Stimulated activated CD8-positive, alpha-beta memory T cell treated with anti-CD3 and anti-CD28 coated beads, Interleukin-4, amount 100 ng/mL, for 4 hours (primary cell): Measurements from ENCODE around the gene EHMT2.
"Not testable (repeated sequence)": the region's sequence is repeated elsewhere in the genome, so short reads cannot be mapped to it uniquely, and the experiment has no call there.

Experiments
- DNase-seq, 2 donors: peaks; one replicate each; pipeline ENCODE4 v3.0.0-alpha.2; 2020; ENCODE audit warnings: low read depth in 2 of 2, low spot score in 1 of 2

The EHMT2 gene

GRCh38 chr6:31839779-31840126, 57.7 kb downstream of the EHMT2 start:
- DNase-seq: not testable (repeated sequence)

- DNase-seq: no peak
These were observed 58.5 kb downstream of the EHMT2 start for GRCh38 chr6:31838968-31839367.

DNA sequence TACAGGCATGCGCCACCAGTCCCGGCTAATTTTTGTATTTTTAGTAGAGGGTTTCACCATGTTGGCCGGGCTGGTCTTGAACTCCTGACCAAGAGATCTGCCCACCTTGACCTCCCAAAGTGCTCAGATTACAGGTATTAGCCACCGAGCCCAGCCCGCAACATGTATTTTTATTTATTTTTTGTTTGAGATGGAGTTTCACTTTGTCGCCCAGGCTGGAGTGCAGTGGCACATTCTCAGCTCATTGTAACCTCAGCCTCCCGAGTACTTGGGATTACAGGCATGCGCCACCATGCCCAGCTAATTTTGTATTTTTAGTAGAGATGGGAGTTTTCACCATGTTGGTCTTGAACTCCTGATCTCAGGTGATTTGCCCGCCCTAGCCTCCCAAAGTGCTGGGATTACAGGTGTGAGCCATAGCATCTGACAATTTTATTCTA, 59.4 kb downstream of the EHMT2 start:
- not testable (repeated sequence) for DNase-seq

- DNase-seq: no peak
These were observed 60.0 kb downstream of the EHMT2 start for GRCh38 chr6:31837369-31838113.

- DNase-seq: no peak
These were observed 60.8 kb downstream of the EHMT2 start for GRCh38 chr6:31836474-31837368.

DNA sequence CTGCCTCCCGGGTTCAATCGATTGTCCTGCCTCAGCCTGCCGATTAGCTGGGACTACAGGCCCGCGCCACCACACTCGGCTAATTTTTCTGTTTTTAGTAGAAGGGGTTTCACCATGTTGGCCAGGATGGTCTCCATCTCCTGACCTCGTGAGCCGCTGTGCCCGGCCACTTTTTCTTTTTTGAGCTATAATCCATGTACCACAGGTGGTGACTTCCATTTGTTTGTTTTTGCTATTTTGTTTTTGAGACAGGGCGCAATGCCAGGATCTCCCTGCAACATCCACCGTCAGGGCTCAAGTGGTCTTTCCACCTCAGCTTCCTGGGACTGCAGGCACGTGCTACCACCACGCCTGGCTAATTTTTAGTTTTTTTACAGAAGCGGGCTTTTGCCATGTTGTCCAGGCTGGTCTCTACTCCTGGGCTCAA, 61.4 kb downstream of the EHMT2 start:
- DNase-seq: no peak

- peak; percentile 50 to 65 for DNase-seq
These were observed 62.9 kb downstream of the EHMT2 start for GRCh38 chr6:31834367-31835250.

DNA sequence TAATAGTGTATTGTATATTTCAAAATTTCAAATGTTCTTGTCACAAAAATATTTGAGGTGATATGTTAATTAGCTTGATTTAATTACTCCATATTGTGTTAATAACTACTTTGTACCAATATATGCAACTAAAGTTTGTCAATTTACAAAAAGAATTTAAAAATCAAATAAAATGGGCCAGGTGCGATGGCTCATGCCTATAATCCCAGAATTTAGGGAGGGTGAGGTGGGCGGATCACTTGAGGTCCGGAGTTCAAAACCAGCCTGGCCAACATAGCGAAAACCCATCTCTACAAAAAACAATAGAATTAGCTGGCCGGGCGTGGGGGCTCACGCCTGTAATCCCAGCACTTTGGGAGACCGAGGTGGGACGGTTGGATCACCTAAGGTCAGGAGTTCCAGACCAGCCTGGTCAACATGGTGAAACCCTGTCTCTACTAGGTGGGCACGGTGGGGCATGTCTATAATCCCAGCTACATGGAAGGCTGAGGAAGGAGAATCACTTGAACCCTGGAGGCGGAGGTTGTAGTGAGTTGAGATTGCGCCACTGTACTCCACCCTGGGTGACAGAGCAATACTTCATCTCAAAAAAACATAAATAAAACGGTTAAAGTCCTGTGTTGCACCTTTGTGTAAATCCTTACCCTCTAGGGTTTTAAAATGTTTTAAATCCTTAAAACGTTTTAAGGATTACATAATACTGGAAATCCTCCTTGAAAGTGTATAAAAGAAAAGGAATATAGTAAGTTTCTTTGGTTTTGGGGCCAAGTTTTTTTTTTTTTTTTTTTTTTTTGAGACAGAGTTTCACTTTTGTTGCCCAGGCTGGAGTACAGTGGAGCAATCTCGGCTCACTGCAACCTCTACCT, 65.9 kb downstream of the EHMT2 start:
- no peak for DNase-seq

GRCh38 chr6:31830886-31831335, 66.6 kb downstream of the EHMT2 start:
- no peak for DNase-seq
